ENCODE data around the gene ETDA. TPM values are rescaled to one million over a fixed set of nuclear protein-coding genes. Genes with fewer than 3 reads are reported as not detected.

ETDA gene
- total RNA-seq, 3 donors from 2014 or later (not counting 1 experiment from before 2014, with no cell fraction given): not detected

- TF ChIP-seq CTCF (IDR thresholded peaks at IDR 0.05): no peak
- Histone ChIP-seq H3K9me3 (ENCODE audit: control insufficient read depth, insufficient read depth, low read length) (no peaks in the 10 kb centered on the region), H3K4me1 (ENCODE audit: control insufficient read depth, insufficient read depth, low read length) (no peaks in the 10 kb centered on the region), H3K27me3 (ENCODE audit: control insufficient read depth, insufficient read depth, low read length) (no peaks in the 10 kb centered on the region), H3K27ac (ENCODE audit: low read length) (no peak overlapping the region), H3K4me3 (ENCODE audit: low read length) (no peak overlapping the region), H3K36me3 (ENCODE audit: control insufficient read depth, insufficient read depth, low read length) (no peaks in the 10 kb centered on the region)
- no peak overlapping the region for H3K4me3 Mint-ChIP-seq
- DNase-seq (no peak), ATAC-seq (no peak)
- H3K27me3 Mint-ChIP-seq (ENCODE audit: low read depth in 2 of 2): peaks cover 0 to 18% of the 10 kb centered on the region in 2 donors
- no peak overlapping the region for H3K27ac Mint-ChIP-seq
- peaks cover 6% of the 10 kb centered on the region for H3K36me3 Mint-ChIP-seq
- intact Hi-C loops (cut with micrococcal nuclease): no loop called here
- H3K4me1 Mint-ChIP-seq: no peaks in the 10 kb centered on the region
- WGBS (ENCODE audit: insufficient coverage): 97% methylated on average over 5 of the region's 5 CpGs
- peaks cover 2 to 6% of the 10 kb centered on the region in 2 donors for H3K9me3 Mint-ChIP-seq
Measured at GRCh38 chrX:135273162-135273561, 21.3 kb downstream of the ETDA start.

GRCh38 chrX:135275973-135276372, 24.1 kb downstream of the ETDA start:
- no peak for ATAC-seq
- Mint-ChIP-seq H3K4me3 (no peak overlapping the region), H3K27me3 (ENCODE audit: low read depth in 2 of 2) (no peaks in the 10 kb centered on the region), H3K9me3 (peaks cover 5 to 15% of the 10 kb centered on the region in 2 donors), H3K4me1 (no peaks in the 10 kb centered on the region), H3K36me3 (peaks cover 14% of the 10 kb centered on the region), H3K27ac (no peak overlapping the region)
- H3K9me3 ChIP-seq (ENCODE audit: control insufficient read depth, insufficient read depth, low read length): no peaks in the 10 kb centered on the region
- no peaks in the 10 kb centered on the region for H3K4me1 ChIP-seq (ENCODE audit: control insufficient read depth, insufficient read depth, low read length)
- H3K36me3 ChIP-seq (ENCODE audit: control insufficient read depth, insufficient read depth, low read length): no peaks in the 10 kb centered on the region
- DNase-seq: no peak
- TF ChIP-seq CTCF (IDR thresholded peaks at IDR 0.05): no peak
- H3K4me3 ChIP-seq (ENCODE audit: low read length): no peak overlapping the region
- intact Hi-C loops (cut with micrococcal nuclease): no loop called here
- H3K27ac ChIP-seq (ENCODE audit: low read length): no peak overlapping the region
- H3K27me3 ChIP-seq (ENCODE audit: control insufficient read depth, insufficient read depth, low read length): no peaks in the 10 kb centered on the region

GRCh38 chrX:135287266-135287823, 35.5 kb downstream of the ETDA start:
- ATAC-seq (no peak), DNase-seq (no peak)
- TF ChIP-seq CTCF (IDR thresholded peaks at IDR 0.05): no peak
- Mint-ChIP-seq H3K27me3 (ENCODE audit: low read depth in 2 of 2) (peaks cover 0 to 6% of the 10 kb centered on the region in 2 donors), H3K36me3 (peaks cover 34% of the 10 kb centered on the region), H3K27ac (no peak overlapping the region), H3K4me1 (no peaks in the 10 kb centered on the region), H3K9me3 (peaks cover 5 to 7% of the 10 kb centered on the region in 2 donors), H3K4me3 (no peak overlapping the region)
- H3K27ac ChIP-seq (ENCODE audit: low read length): no peak overlapping the region
- H3K4me1 ChIP-seq (ENCODE audit: control insufficient read depth, insufficient read depth, low read length): no peaks in the 10 kb centered on the region
- no peaks in the 10 kb centered on the region for H3K27me3 ChIP-seq (ENCODE audit: control insufficient read depth, insufficient read depth, low read length)
- intact Hi-C loops (cut with micrococcal nuclease): no loop called here
- 80% methylated on average over 2 of the region's 2 CpGs for WGBS (ENCODE audit: insufficient coverage)
- H3K9me3 ChIP-seq (ENCODE audit: control insufficient read depth, insufficient read depth, low read length): peaks cover 42% of the 10 kb centered on the region
- peaks cover 5% of the 10 kb centered on the region for H3K36me3 ChIP-seq (ENCODE audit: control insufficient read depth, insufficient read depth, low read length)
- H3K4me3 ChIP-seq (ENCODE audit: low read length): no peak overlapping the region
